OCI-LY1 (cell line): ENCODE measurements around the gene ARHGEF16.

Source experiments
- EZH2 ChIP-seq: fragments of 200-600 bp; sonication (generic), shearing (Covaris generic); IDR thresholded peaks from 2 replicates; pipeline ENCODE4 v1.8.0; 2017; ENCODE audit warnings: borderline replicate concordance, mixed run types, mild to moderate bottlenecking, antibody characterized with exemption, low read length, moderate library complexity, mixed read lengths
- TF ChIP-seq, protein P1 (sequence below): fragments of 200-600 bp; sonication (generic), shearing (Covaris generic); IDR thresholded peaks from 2 replicates; pipeline ENCODE4 v1.5.1; 2017; ENCODE audit warnings: mild to moderate bottlenecking, antibody characterized with exemption, low read length, moderate library complexity, mixed read lengths

DNA sequence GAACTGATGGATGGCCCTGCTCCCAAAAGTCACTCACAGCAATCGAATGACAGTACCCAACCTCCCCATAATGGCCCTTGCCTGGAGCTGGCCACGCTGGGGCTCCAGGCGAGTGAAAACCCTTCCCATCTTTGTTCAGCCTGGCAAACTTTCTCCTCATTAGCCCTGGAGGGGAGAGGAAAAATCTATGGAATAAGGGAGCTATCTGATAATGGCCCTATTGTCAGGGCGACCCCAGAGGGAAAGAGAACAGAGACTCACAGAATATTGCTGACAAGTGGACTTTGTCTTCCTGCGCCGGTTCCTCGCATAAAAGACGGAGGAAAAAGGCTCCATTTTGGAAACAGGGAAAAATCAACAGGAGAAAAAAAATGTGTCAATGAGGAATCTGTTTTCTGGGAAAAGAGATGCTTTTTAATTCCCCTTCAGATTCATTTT, 13.0 kb upstream of the ARHGEF16 start:
- TF ChIP-seq, protein P1, sequence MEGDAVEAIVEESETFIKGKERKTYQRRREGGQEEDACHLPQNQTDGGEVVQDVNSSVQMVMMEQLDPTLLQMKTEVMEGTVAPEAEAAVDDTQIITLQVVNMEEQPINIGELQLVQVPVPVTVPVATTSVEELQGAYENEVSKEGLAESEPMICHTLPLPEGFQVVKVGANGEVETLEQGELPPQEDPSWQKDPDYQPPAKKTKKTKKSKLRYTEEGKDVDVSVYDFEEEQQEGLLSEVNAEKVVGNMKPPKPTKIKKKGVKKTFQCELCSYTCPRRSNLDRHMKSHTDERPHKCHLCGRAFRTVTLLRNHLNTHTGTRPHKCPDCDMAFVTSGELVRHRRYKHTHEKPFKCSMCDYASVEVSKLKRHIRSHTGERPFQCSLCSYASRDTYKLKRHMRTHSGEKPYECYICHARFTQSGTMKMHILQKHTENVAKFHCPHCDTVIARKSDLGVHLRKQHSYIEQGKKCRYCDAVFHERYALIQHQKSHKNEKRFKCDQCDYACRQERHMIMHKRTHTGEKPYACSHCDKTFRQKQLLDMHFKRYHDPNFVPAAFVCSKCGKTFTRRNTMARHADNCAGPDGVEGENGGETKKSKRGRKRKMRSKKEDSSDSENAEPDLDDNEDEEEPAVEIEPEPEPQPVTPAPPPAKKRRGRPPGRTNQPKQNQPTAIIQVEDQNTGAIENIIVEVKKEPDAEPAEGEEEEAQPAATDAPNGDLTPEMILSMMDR: no peak
- no peak for TF ChIP-seq EZH2
